Panc1 (cell line): ENCODE data around the gene FAM149B1.

Experiments
- CTCF ChIP-seq: fragments of 450-650 bp; IDR thresholded peaks from 2 replicates; pipeline ENCODE4 v1.5.1; 2017; ENCODE audit warnings: mild to moderate bottlenecking
- POLR2AphosphoS5 ChIP-seq: IDR thresholded peaks from 2 replicates; pipeline ENCODE4 v1.6.1; 2012; ENCODE audit warnings: mild to moderate bottlenecking, low read depth, low read length, moderate library complexity

- TF ChIP-seq CTCF (no peak), POLR2AphosphoS5 (no peak)
Observed at GRCh38 chr10:73161662-73162061, 6.3 kb upstream of the FAM149B1 start.
